HL-60 (cell line): ENCODE measurements around the gene ZNF865.

Experiments used
- DNase-seq, 2 experiments: peaks; one replicate each; pipeline ENCODE4 v3.0.0-alpha.2; 2010 to 2020; ENCODE audit warnings: low read depth in 1 of 2, low spot score in 1 of 2
- H3K27ac ChIP-seq: fragments of 250-450 bp; sonication (Bioruptor Pico); replicated peaks from 2 replicates; pipeline ENCODE4 v1.5.1; 2020; ENCODE audit warnings: mild to moderate bottlenecking, moderate library complexity
- H3K27me3 ChIP-seq: fragments of 250-450 bp; sonication (Bioruptor Pico); 2 replicates; pipeline ENCODE4 v1.5.1; 2021; ENCODE audit warnings: mild to moderate bottlenecking, moderate library complexity; ENCODE audit not compliant: insufficient read depth, poor library complexity, severe bottlenecking
- H3K4me3 ChIP-seq: replicated peaks from 2 replicates; pipeline ENCODE4 v1.5.1; 2011; ENCODE audit warnings: mild to moderate bottlenecking, control low read depth, low read length; ENCODE audit not compliant: insufficient read depth
- GABPA ChIP-seq: IDR thresholded peaks from 2 replicates; pipeline ENCODE4 v1.6.1; 2012; ENCODE audit warnings: low read depth
- POLR2AphosphoS5 ChIP-seq: IDR thresholded peaks from 2 replicates; pipeline ENCODE4 v1.6.1; 2012; ENCODE audit warnings: low read depth
- REST ChIP-seq: IDR thresholded peaks from 2 replicates; pipeline ENCODE4 v1.6.1; 2012; ENCODE audit warnings: low read depth; ENCODE audit not compliant: insufficient replicate concordance
- SPI1 ChIP-seq: IDR thresholded peaks from 2 replicates; pipeline ENCODE4 v1.6.1; 2012; ENCODE audit warnings: low read depth, mild to moderate bottlenecking, borderline replicate concordance
- TF ChIP-seq, protein P1 (sequence below): IDR thresholded peaks from one replicate; pipeline ENCODE4 v1.5.1; 2011; ENCODE audit warnings: low read length, control low read depth, inconsistent platforms; ENCODE audit not compliant: insufficient read depth

ZNF865 gene

GRCh38 chr19:55635334-55635717, 29.9 kb downstream of the ZNF865 start:
- Histone ChIP-seq H3K27ac (peak overlapping the region; percentile 90), H3K4me3 (peak overlapping the region; percentile 83), H3K27me3 (no peaks in the 10 kb centered on the region)
- TF ChIP-seq SPI1 (peak; percentile 38; the same call in 1 of the 2 replicates), GABPA (no peak)
- DNase-seq: no peak

DNA sequence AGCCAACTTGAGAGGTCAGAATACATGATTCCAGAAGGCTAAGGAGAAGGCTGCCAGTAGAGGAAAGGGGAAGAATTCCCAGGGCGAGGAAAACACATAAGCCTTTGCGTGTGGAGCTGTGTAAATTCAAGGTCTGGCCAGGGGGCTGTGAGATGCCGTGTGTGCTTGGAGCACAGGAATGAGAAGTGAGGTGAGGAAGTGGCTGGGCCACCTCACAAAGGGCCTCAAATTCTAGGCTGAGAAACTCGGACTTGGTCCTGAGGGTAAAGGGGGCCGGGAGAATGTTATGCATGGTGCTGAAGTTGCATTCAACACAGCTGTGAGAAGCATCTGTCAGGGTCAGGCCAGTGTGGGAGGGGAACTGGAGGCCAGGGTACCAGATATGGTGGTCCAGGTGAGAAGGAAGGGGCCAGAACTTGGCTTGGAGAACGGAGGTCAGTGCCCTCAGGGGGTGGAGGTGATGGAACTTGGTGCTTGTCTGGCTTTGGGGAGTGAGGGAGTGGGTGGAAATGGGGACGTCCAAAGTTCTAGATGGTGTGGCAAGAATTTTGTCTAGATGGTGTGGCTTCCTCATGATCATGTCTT, 30.5 kb downstream of the ZNF865 start:
- Histone ChIP-seq H3K4me3 (peak overlapping the region; percentile 83), H3K27ac (peak overlapping the region; percentile 90), H3K27me3 (no peaks in the 10 kb centered on the region)
- no peak for DNase-seq
- no peak for TF ChIP-seq POLR2AphosphoS5
- 0 out of 2 replicates have a peak, but pooled peaks have one; percentile 57 for TF ChIP-seq SPI1
- no peak for TF ChIP-seq GABPA
- no peak for TF ChIP-seq REST
- TF ChIP-seq, protein P1, sequence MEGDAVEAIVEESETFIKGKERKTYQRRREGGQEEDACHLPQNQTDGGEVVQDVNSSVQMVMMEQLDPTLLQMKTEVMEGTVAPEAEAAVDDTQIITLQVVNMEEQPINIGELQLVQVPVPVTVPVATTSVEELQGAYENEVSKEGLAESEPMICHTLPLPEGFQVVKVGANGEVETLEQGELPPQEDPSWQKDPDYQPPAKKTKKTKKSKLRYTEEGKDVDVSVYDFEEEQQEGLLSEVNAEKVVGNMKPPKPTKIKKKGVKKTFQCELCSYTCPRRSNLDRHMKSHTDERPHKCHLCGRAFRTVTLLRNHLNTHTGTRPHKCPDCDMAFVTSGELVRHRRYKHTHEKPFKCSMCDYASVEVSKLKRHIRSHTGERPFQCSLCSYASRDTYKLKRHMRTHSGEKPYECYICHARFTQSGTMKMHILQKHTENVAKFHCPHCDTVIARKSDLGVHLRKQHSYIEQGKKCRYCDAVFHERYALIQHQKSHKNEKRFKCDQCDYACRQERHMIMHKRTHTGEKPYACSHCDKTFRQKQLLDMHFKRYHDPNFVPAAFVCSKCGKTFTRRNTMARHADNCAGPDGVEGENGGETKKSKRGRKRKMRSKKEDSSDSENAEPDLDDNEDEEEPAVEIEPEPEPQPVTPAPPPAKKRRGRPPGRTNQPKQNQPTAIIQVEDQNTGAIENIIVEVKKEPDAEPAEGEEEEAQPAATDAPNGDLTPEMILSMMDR: no peak

DNA sequence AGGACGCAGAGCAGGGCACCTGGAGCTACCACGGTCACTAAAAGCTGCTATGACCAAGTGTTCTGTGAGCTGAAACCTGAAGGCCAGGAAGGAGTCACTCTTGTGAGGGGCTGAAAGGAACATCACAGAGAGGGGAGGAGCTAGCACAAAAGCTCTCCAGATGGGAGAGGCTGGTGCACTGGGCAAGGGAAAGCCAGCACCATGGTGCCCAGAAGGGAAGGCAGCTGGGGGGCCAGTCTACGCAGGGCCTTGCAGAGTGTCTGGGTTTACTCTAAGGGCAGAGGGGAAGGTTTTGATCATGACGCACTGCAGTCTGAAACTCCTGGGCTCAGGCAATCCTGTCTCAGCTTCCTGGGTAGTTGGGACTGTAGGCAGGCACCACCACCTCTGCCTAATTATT, 31.3 kb downstream of the ZNF865 start:
- TF ChIP-seq POLR2AphosphoS5 (no peak), GABPA (no peak), REST (no peak), SPI1 (no peak)
- TF ChIP-seq, protein P1: no peak
- H3K4me3 ChIP-seq: no peak overlapping the region
- H3K27ac ChIP-seq: no peak overlapping the region; the same call in 1 of the 2 replicates
- no peak for DNase-seq
- no peaks in the 10 kb centered on the region for H3K27me3 ChIP-seq

DNA sequence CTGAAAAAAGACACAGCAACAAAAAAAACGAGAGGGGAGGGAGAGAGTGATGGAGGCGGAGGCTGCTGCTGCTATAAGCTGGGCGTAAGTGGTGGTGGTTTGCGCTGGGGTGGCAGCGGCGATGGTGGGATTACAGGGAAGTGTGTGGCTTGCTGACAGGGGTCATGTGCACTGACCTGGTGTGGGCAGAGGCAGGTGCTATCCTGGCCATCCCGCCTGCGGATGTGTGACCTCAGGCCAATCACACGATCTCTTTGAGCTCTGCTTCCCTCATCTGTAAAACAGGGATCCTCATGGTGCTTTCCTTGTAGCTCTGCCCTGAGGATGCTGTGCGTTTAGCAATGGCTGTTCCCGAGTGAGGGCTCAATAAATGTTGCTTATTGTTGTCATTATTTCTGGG, 32.1 kb downstream of the ZNF865 start:
- TF ChIP-seq, protein P1: no peak
- TF ChIP-seq POLR2AphosphoS5: no peak; the same call in 1 of the 2 replicates
- no peak for TF ChIP-seq SPI1
- TF ChIP-seq REST: no peak
- no peak for TF ChIP-seq GABPA
- DNase-seq: no peak
- Histone ChIP-seq H3K27me3 (no peaks in the 10 kb centered on the region), H3K27ac (no peak overlapping the region), H3K4me3 (no peak overlapping the region)
